ENCODE results near the gene YARS1. TPM values are rescaled to one million over a fixed set of nuclear protein-coding genes. Genes with fewer than 3 reads are reported as not detected.

YARS1 gene
- total and polyA plus RNA-seq, 4 donors: 31.6 to 94.0 (median 52.6) TPM

DNA sequence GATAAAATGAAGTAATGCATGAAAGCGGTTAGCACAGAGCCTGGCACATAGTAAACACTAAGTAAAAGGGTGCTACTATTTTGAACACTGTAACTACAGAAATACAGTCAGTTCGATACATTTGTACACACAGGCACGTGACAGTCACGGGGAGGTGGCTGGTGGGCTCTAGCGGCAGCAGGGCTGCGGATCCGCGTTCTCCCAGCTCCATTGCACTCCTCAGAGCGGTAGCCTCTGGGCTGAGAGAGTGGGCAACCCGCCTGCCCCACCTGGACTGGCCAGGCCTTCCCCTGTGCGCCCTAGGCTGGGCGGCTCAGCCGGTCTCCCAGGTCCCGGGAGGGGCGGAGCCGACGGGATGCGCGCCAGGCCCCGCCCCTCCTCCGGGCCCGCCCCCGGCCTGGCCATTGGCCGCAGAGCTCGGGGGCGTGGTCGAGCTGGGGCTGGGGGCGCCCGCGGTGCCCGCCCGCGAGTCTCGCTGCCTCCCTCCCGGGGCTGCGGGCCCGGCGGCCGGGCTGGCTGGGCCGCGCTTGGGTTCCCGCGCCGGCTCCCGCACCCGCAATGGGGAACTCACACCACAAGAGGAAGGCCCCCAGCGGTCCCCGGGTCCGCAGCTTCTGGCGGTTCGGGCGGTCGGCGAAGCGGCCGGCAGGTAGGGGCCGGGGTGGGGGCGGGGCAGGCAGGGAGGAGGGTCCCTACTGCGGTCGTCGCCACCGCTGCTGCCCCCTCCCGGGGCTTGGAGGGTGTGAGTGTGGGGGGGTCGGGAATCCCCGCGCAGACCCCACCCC is 63.4 kb downstream of the YARS1 start:
- H3K4me3 ChIP-seq (ENCODE audit: low read depth in 1 of 3, low read length in 3 of 3): peak overlapping the region; percentile 45 to 66 (median 46)
- 6% methylated on average over 66 of the region's 66 CpGs for WGBS
- H3K9ac ChIP-seq (ENCODE audit: low read depth in 1 of 2, low read length in 2 of 2): no peak overlapping the region
- H3K27me3 ChIP-seq (ENCODE audit: control insufficient read depth in 4 of 4, insufficient read depth in 4 of 4, low read length in 3 of 4): no peaks in the 10 kb centered on the region
- TF ChIP-seq FOXA2 (IDR thresholded peaks at IDR 0.05): no peak
- TF ChIP-seq, protein P1, sequence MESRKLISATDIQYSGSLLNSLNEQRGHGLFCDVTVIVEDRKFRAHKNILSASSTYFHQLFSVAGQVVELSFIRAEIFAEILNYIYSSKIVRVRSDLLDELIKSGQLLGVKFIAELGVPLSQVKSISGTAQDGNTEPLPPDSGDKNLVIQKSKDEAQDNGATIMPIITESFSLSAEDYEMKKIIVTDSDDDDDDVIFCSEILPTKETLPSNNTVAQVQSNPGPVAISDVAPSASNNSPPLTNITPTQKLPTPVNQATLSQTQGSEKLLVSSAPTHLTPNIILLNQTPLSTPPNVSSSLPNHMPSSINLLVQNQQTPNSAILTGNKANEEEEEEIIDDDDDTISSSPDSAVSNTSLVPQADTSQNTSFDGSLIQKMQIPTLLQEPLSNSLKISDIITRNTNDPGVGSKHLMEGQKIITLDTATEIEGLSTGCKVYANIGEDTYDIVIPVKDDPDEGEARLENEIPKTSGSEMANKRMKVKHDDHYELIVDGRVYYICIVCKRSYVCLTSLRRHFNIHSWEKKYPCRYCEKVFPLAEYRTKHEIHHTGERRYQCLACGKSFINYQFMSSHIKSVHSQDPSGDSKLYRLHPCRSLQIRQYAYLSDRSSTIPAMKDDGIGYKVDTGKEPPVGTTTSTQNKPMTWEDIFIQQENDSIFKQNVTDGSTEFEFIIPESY (IDR thresholded peaks at IDR 0.05): no peak
- no peak for TF ChIP-seq TAF1 (conservative IDR thresholded peaks at IDR 0.05)
- TF ChIP-seq RAD21 (IDR thresholded peaks at IDR 0.05): no peak
- TF ChIP-seq SP1 (IDR thresholded peaks at IDR 0.05): no peak
- TF ChIP-seq, protein P2, sequence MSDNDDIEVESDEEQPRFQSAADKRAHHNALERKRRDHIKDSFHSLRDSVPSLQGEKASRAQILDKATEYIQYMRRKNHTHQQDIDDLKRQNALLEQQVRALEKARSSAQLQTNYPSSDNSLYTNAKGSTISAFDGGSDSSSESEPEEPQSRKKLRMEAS (IDR thresholded peaks at IDR 0.05): no peak
- TF ChIP-seq RXRA (IDR thresholded peaks at IDR 0.05): no peak
- TF ChIP-seq, protein P3, sequence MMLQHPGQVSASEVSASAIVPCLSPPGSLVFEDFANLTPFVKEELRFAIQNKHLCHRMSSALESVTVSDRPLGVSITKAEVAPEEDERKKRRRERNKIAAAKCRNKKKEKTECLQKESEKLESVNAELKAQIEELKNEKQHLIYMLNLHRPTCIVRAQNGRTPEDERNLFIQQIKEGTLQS (IDR thresholded peaks at IDR 0.05): no peak
- TF ChIP-seq, protein P4, sequence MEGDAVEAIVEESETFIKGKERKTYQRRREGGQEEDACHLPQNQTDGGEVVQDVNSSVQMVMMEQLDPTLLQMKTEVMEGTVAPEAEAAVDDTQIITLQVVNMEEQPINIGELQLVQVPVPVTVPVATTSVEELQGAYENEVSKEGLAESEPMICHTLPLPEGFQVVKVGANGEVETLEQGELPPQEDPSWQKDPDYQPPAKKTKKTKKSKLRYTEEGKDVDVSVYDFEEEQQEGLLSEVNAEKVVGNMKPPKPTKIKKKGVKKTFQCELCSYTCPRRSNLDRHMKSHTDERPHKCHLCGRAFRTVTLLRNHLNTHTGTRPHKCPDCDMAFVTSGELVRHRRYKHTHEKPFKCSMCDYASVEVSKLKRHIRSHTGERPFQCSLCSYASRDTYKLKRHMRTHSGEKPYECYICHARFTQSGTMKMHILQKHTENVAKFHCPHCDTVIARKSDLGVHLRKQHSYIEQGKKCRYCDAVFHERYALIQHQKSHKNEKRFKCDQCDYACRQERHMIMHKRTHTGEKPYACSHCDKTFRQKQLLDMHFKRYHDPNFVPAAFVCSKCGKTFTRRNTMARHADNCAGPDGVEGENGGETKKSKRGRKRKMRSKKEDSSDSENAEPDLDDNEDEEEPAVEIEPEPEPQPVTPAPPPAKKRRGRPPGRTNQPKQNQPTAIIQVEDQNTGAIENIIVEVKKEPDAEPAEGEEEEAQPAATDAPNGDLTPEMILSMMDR (IDR thresholded peaks at IDR 0.05; ENCODE audit: low read depth, low read length, missing input control): no peak
- no peak for TF ChIP-seq HNF4G (IDR thresholded peaks at IDR 0.05)
- no peak for TF ChIP-seq NR2F2 (IDR thresholded peaks at IDR 0.05)
- no peak for TF ChIP-seq EGR1 (IDR thresholded peaks at IDR 0.05; ENCODE audit: low read depth in 2 of 2)
- no peak for TF ChIP-seq FOXA1 (IDR thresholded peaks at IDR 0.05)
- no peak for TF ChIP-seq JUND (IDR thresholded peaks at IDR 0.05)
- TF ChIP-seq, protein P5, sequence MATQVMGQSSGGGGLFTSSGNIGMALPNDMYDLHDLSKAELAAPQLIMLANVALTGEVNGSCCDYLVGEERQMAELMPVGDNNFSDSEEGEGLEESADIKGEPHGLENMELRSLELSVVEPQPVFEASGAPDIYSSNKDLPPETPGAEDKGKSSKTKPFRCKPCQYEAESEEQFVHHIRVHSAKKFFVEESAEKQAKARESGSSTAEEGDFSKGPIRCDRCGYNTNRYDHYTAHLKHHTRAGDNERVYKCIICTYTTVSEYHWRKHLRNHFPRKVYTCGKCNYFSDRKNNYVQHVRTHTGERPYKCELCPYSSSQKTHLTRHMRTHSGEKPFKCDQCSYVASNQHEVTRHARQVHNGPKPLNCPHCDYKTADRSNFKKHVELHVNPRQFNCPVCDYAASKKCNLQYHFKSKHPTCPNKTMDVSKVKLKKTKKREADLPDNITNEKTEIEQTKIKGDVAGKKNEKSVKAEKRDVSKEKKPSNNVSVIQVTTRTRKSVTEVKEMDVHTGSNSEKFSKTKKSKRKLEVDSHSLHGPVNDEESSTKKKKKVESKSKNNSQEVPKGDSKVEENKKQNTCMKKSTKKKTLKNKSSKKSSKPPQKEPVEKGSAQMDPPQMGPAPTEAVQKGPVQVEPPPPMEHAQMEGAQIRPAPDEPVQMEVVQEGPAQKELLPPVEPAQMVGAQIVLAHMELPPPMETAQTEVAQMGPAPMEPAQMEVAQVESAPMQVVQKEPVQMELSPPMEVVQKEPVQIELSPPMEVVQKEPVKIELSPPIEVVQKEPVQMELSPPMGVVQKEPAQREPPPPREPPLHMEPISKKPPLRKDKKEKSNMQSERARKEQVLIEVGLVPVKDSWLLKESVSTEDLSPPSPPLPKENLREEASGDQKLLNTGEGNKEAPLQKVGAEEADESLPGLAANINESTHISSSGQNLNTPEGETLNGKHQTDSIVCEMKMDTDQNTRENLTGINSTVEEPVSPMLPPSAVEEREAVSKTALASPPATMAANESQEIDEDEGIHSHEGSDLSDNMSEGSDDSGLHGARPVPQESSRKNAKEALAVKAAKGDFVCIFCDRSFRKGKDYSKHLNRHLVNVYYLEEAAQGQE (IDR thresholded peaks at IDR 0.05): no peak
- TF ChIP-seq GABPA (IDR thresholded peaks at IDR 0.05 in 1 of 2, conservative IDR thresholded peaks at IDR 0.05 in 1 of 2): no peak
- no peak for TF ChIP-seq YY1 (IDR thresholded peaks at IDR 0.05)
- no peak for TF ChIP-seq HNF4A (conservative IDR thresholded peaks at IDR 0.05)
- DNase-seq (ENCODE audit: low spot score): peak; percentile 70
- peaks cover 2 to 17% (median 9%) of the 10 kb centered on the region in 4 donors for H3K4me1 ChIP-seq (ENCODE audit: control insufficient read depth in 4 of 4, insufficient read depth in 4 of 4, low read length in 3 of 4)
- H3K36me3 ChIP-seq (ENCODE audit: control insufficient read depth in 4 of 4, insufficient read depth in 3 of 4, low read depth in 1 of 4, low read length in 3 of 4): no peaks in the 10 kb centered on the region
- no peaks in the 10 kb centered on the region for H3K9me3 ChIP-seq (ENCODE audit: control insufficient read depth in 4 of 4, low read length in 3 of 4)
- no peak overlapping the region for H3K27ac ChIP-seq (ENCODE audit: low read depth in 1 of 2, low read length in 2 of 2)

Data from liver (tissue), 9 donors.